SKM-1 treated with dmso at 0.1 percent for 144 hours (cell line): ENCODE results near the gene PTPN1.
"Not testable (repeated sequence)": the region's sequence is repeated elsewhere in the genome, so short reads cannot be mapped to it uniquely, and the experiment has no call there.

Experiments used
- DNase-seq: peaks from one replicate; lab custom pipeline; 2025; ENCODE audit not compliant: unreplicated experiment; lab: John Stamatoyannopoulos, UW

PTPN1 gene

GRCh38 chr20:50527068-50527605, 17.0 kb downstream of the PTPN1 start:
- no peak for DNase-seq

DNA sequence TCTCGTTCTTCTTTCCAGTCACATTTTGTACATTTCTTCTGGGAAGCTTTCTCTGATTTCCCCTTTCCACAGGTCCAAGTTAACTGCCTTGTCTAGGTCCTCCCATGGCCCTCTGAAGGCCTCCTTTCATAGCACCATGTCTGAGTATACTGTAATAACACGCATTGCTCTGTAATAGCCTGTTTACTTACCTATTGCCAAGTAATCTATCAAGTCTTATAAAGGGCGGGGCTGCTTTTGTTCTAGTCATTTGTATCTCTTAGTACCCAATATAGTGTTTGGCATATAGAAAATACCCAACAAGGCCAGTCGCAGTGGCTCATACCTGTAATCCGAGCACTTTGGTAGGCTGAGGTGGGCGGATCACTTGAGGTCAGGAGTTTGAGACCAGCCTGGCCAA, 17.9 kb downstream of the PTPN1 start:
- DNase-seq: no peak

GRCh38 chr20:50528804-50529351, 18.7 kb downstream of the PTPN1 start:
- no peak for DNase-seq

DNA sequence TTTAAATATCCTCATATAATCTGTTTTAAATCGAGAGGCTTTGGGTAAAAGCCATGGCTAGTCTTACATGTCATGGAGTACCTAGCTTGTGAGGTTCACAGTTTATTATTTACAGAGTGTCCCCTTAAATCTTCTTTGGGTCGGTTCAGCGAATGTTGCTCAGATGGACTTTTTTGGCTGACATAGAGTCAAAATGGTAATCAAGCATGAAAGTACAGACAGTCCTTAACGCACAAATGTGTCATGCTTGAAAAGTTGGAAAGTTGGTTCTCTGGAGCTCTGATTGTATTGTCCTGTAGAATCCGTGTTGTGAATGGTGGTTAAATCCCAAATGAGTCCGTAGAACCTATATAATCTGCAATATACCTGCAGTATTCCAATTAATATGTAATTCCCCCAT, 22.0 kb downstream of the PTPN1 start:
- no peak for DNase-seq

DNA sequence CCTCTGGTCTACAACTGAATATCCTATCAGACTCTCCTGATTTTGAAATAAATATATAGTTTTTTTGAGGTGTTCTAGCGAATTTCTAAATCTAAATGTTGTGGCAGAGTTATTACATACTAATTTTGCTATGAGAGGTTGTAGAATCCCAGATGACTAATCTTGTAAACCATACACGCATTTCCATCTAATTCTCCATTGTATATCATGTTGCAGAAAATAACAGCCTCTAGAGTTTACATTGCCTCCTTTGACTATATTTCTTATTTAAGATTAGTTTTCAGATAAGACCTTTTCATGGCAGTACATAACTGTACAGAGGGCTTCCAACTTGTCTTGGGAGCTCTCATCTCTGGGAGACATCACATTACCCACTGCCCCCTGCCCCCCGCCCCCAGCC, 22.9 kb downstream of the PTPN1 start:
- no peak for DNase-seq

DNA sequence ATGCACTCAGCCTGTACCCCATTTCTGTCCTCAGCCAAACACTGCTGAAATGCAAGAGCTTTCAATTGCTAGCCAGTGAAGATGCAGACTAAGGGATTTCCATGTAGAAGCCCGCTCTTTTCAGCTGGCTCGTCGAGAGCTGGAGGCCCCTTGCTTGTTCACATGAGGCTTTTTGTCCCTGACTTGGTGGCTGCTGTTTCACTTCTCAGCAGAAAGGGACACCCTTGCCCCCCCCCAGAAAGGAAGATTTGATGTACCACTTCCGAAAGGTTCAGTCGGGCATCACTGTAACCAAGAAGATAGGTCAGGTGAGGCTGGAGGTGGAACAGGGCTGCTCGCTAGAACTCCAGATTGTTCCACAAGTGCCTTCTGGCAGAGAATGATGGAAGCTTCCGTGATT, 23.3 kb downstream of the PTPN1 start:
- no peak for DNase-seq

GRCh38 chr20:50534567-50534966, 24.4 kb downstream of the PTPN1 start:
- DNase-seq: no peak

- DNase-seq: no peak
Measured at GRCh38 chr20:50535162-50535561, 25.0 kb downstream of the PTPN1 start.

GRCh38 chr20:50536333-50536732, 26.1 kb downstream of the PTPN1 start:
- no peak for DNase-seq

DNA sequence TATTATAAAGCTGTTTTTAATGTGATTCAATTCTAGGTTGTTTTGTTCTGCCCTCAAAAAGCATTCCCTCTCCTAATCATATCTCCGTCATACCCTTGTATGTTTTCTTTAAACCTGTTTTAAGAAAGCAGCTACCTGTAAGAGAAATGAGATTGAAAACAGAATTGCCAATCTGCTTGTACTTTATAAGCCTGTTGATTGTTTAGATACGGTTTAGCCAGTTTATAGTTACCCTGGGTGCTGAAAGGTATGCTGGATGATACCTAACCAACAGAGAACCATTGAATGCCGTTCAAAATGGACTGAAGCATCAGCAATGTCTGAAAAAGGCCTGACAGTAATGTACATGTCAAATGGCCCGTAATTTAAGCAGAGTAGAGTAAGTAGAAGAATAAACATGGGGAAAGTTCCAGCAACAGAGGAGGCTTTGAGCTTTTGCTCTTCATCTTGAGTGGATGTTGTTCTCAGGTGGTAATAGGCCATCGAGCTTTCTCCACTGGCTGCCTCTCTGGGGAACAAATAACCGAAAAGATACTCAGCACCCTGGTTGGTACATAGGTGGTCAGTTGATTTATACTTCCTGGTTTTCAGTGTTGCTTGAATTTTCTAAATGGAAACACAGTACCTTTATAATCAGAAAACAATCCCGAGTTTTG, 27.5 kb downstream of the PTPN1 start:
- no peak for DNase-seq

DNA sequence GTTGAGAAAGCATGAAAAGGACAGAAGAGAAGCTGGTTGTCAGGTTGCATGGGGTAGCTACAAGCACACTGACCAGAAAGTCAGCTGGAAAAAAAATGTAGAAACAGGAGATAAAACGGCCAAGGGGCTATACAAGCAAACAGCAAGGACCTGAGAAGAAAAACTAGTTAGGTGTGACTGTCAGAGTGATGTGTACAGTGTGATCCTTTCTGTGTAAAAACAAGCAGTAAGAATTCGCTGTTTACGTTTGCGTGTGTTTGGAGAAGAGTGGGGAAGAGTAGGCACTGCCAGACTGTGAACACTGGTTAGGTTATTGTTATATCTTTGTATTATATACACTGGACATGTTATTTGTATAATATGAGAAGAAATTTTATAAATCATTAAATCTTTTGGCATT, 28.1 kb downstream of the PTPN1 start:
- DNase-seq: no peak

GRCh38 chr20:50539798-50540197, 29.6 kb downstream of the PTPN1 start:
- DNase-seq: not testable (repeated sequence)

- no peak for DNase-seq
Measured at GRCh38 chr20:50540620-50541605, 30.7 kb downstream of the PTPN1 start.

GRCh38 chr20:50541606-50542041, 31.4 kb downstream of the PTPN1 start:
- peak; percentile 98 for DNase-seq

DNA sequence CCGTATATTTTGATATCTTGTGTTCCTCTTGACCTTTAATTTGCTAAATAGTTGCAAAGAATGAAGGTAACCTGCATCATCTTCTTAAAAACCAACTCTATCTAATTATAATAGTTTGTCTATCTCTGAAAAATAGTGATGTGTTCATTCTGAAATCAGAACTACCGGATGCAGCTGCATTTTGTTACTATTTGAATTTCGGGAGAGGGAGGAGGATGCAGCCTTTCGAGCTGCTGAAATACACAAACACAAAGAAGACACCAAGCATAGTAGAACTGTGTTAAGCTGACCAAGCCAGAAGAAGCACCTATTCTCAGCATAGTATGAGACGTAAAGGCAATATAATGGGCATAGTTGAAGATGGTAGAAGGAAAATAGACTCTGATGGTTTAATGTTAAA, 33.1 kb downstream of the PTPN1 start:
- DNase-seq: no peak

- no peak for DNase-seq
Measured at GRCh38 chr20:50545126-50545525, 34.9 kb downstream of the PTPN1 start.

GRCh38 chr20:50546729-50547314, 36.6 kb downstream of the PTPN1 start:
- DNase-seq: no peak

DNA sequence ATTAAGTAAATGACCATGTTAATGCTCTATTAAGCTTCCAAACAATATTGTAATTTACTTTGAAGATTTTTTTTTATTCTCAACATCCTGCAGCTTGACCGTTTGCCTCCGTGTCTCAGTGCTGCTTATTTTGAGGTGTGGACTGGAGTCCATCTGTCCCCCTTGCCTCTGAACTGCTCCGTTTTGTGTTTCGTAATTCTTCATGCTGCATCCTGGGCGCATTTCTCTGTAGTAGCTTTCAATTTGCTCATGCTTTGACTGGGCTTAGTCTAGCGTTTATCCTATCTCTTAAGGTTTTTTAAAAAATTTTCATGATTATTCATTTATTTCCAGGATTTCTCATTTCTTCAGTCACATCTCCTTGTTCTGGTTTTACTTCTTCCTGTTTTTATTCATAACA, 37.8 kb downstream of the PTPN1 start:
- no peak for DNase-seq

DNA sequence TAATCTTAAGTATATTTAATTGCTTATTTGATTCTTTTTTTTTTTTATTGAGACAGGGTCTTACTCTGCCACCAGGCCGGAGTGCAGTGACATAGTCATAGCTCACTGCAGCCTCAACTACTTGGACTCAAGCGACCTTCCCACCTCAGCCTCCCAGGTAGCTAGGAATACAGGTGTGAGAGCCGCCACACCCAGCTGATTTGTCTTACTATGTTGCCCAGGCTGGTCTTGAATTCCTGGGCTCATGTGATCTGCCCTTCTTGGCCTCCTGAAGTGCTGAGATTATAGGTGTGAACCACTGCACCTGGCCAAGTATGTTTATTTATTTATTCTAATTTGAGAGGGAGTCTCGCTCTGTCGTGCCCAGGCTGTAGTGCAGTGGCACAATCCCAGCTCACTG, 38.2 kb downstream of the PTPN1 start:
- no peak for DNase-seq

DNA sequence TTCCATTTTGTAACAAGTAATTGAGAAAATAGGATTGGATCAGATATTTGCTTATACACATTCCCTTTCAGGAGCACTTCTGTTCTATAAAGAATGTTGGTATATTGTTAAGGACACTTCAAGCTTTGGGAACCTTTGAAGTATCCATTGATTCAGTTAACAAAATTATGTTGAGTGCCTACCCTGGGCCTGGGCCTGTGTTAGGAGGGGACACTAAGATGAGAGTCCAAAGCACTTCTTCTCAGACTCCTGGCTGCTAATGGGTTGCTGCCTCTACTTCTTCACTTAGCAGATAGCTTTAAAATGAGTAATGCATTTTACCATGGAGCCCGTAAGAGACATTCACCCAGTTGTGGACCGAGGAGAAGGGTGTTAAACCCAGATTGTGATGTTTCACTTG, 40.3 kb downstream of the PTPN1 start:
- no peak for DNase-seq

- DNase-seq: no peak
Measured at GRCh38 chr20:50551288-50551687, 41.1 kb downstream of the PTPN1 start.
